AG04449 (cell line): ENCODE measurements around the gene OXT.
"Not testable (repeated sequence)": the region's sequence is repeated elsewhere in the genome, so short reads cannot be mapped to it uniquely, and the experiment has no call there.

ENCODE experiments used
- CTCF ChIA-PET: fragments of 350-600 bp; formaldehyde crosslinking; extraction: SDS; loops from one replicate; lab custom pipeline; 2021; ENCODE audit warnings: antibody characterized with exemption; lab: Yijun Ruan, JAX
- POLR2A ChIA-PET: fragments of 400-600, 350-600 bp; formaldehyde crosslinking; extraction: SDS; loops from one replicate; lab custom pipeline; 2020; ENCODE audit warnings: antibody characterized with exemption, inconsistent platforms; lab: Yijun Ruan, JAX
- DNase-seq: peaks from one replicate; pipeline ENCODE4 v3.0.0-alpha.2; 2010; ENCODE audit warnings: low read depth, low spot score
- H3K4me3 ChIP-seq: 2 replicates; pipeline ENCODE4 v1.5.1; 2011; ENCODE audit warnings: low read depth, mild to moderate bottlenecking, control low read depth, low read length
- CTCF ChIP-seq: IDR thresholded peaks from one replicate; pipeline ENCODE4 v1.5.1; 2011; ENCODE audit warnings: mild to moderate bottlenecking, moderate library complexity, low read length, control low read depth, inconsistent platforms; ENCODE audit not compliant: insufficient read depth; ENCODE audit errors: missing control alignments

Gene OXT

DNA sequence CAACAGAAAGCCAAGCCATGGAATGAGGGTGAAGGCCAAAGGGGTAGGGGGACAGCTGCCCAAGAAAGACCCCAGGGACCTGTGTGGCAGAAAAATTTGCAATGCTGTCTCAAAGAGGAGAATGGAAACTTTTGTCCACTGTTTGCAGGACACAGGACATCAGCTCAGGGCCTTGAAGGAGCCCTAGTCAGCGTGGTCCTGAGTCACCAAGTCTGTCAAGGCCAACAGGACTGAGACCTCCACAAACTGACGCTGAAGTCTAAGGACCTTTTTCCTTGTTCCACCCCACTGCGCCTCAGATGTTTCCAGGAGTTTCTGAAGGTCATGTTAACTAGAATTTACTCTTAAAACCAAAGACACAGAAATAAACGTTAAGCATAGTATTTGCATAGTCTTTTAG lies 44.9 kb downstream of the OXT start:
- ChIA-PET CTCF (interaction anchor here (0.8 to 7.7 kb wide), 9 partner anchors 7 to 64 kb away, joined by 3 to 111 read pairs (median 10); no protein-coding TSS in a partner anchor), POLR2A (no interaction called here)
- no peak for DNase-seq
- no peak overlapping the region for H3K4me3 ChIP-seq
- TF ChIP-seq CTCF, result no peak

DNA sequence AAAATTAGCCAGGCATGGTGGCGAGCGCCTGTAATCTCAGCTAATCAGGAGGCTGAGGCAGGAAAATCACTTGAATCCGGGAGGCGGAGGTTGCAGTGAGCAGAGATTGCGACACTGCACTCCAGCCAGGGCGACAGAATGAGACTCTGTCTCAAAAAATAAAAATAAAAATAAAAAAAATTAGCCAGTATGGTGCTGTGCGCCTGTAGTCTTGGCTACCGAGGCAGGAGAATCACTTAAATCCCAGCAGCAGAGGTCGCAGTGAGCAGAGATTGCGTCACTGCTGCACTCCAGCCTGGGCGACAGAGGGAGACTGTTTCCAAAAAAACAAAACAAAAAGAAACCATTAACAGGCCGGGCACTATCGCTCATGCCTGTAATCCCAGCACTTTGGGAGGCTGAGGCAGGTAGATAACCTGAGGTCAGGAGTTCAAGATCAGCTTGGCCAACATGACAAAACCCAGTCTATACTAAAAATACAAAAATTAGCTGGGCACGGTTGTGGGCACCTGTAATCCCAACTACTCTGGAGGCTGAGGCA lies 46.5 kb downstream of the OXT start:
- POLR2A ChIA-PET, DNase-seq, H3K4me3 ChIP-seq: not testable (repeated sequence)
- CTCF ChIA-PET, result interaction anchor here (1.3 to 7.7 kb wide), 5 partner anchors 9 to 66 kb away, joined by 3 to 111 read pairs (median 17); no protein-coding TSS in a partner anchor
- TF ChIP-seq CTCF, result peak; percentile 50

- no peak for DNase-seq
- no peak overlapping the region for H3K4me3 ChIP-seq
- POLR2A ChIA-PET, result interaction anchor here (0.5 kb wide), 1 partner anchor 70 kb away, joined by 5 read pairs; no protein-coding TSS in a partner anchor
- CTCF ChIA-PET, result interaction anchor here (1.5 to 7.7 kb wide), 2 partner anchors 11 to 67 kb away, joined by 7 to 111 read pairs; no protein-coding TSS in a partner anchor
- no peak for TF ChIP-seq CTCF
Measured at GRCh38 chr20:3119044-3119443, 47.6 kb downstream of the OXT start.

DNA sequence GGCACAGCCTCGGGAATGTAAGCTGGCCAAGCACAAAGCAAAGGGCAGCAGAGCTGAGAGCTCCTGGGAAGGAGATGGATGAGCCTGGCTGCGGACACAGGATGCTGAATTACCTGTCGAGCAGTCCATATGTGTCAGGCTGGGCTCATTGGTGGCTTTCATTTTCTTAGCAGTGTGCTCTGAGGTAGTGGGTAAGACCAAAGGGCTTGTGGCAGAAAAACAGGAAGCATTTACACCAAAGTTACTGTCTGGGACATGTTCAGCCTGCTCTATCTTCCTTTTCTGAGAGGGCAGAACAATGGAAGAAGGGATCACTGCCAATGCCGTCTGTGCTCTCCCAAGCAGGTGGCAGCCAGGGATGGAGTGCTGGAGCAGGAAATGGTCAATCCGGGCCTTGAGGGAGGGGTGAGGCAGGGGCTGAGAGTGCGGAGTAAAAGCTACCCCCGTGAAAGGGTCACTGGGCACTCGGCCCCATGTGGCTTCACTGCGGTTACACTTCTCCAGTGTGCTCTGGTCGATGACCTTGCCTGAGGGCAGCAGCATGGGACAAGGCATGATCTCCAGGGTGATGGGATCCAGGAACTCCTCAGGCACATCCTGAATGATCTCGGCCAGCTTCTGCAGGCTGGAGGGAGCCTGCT lies 50.0 kb downstream of the OXT start:
- CTCF ChIA-PET, result interaction anchor here (1.1 kb wide), 1 partner anchor 65 kb away, joined by 3 read pairs; no protein-coding TSS in a partner anchor
- POLR2A ChIA-PET, result no interaction called here
- H3K4me3 ChIP-seq, result no peak overlapping the region
- no peak for DNase-seq
- no peak for TF ChIP-seq CTCF
